Fibroblast of skin of right quadriceps (primary cell): ENCODE results near the gene SLC25A38.
"Not testable (repeated sequence)": the region's sequence is repeated elsewhere in the genome, so short reads cannot be mapped to it uniquely, and the experiment has no call there.

Experiments
- DNase-seq: peaks from one replicate; pipeline ENCODE4 v3.0.0-alpha.2; 2013

The SLC25A38 gene

GRCh38 chr3:39383045-39383880 is at the start of gene SLC25A38:
Gene SLC25A38, plus strand, starts transcription at chr3:39383370. Its CDS starts 355 bp downstream, at chr3:39383725.
- DNase-seq = peak; percentile 83

GRCh38 chr3:39333607-39334006 is 49.6 kb upstream of the SLC25A38 start:
- DNase-seq = no peak

- no peak for DNase-seq
Observed at GRCh38 chr3:39334205-39334604, 49.0 kb upstream of the SLC25A38 start.

GRCh38 chr3:39338201-39338600 is 45.0 kb upstream of the SLC25A38 start:
- no peak for DNase-seq

GRCh38 chr3:39339086-39339485 is 44.1 kb upstream of the SLC25A38 start:
- no peak for DNase-seq

GRCh38 chr3:39343076-39343717 is 40.0 kb upstream of the SLC25A38 start:
- DNase-seq = no peak

GRCh38 chr3:39343760-39344159 is 39.4 kb upstream of the SLC25A38 start:
- DNase-seq = no peak

- no peak for DNase-seq
Observed at GRCh38 chr3:39344746-39345344, 38.3 kb upstream of the SLC25A38 start.

GRCh38 chr3:39346785-39347585 is 36.2 kb upstream of the SLC25A38 start:
- DNase-seq = no peak

- DNase-seq = no peak
Observed at GRCh38 chr3:39347586-39347876, 35.6 kb upstream of the SLC25A38 start.

- DNase-seq = no peak
Observed at GRCh38 chr3:39349080-39349479, 34.1 kb upstream of the SLC25A38 start.

- DNase-seq = no peak
Observed at GRCh38 chr3:39350714-39351113, 32.5 kb upstream of the SLC25A38 start.

- not testable (repeated sequence) for DNase-seq
Observed at GRCh38 chr3:39351134-39351533, 32.0 kb upstream of the SLC25A38 start.

- DNase-seq = not testable (repeated sequence)
Observed at GRCh38 chr3:39353168-39353927, 29.8 kb upstream of the SLC25A38 start.

- no peak for DNase-seq
Observed at GRCh38 chr3:39358333-39358732, 24.8 kb upstream of the SLC25A38 start.

GRCh38 chr3:39361252-39361927 is 21.8 kb upstream of the SLC25A38 start:
- DNase-seq = no peak

- DNase-seq = no peak
Observed at GRCh38 chr3:39362192-39362591, 21.0 kb upstream of the SLC25A38 start.

- no peak for DNase-seq
Observed at GRCh38 chr3:39362812-39363211, 20.4 kb upstream of the SLC25A38 start.

GRCh38 chr3:39370450-39370849 is 12.7 kb upstream of the SLC25A38 start:
- not testable (repeated sequence) for DNase-seq

- DNase-seq = no peak
Observed at GRCh38 chr3:39372833-39373232, 10.3 kb upstream of the SLC25A38 start.

GRCh38 chr3:39376959-39377634 is 6.1 kb upstream of the SLC25A38 start:
- no peak for DNase-seq
